ENCODE data around the gene ARAP1. TPM values are rescaled to one million over a fixed set of nuclear protein-coding genes. Genes with fewer than 3 reads are reported as not detected.

The ARAP1 gene
- total RNA-seq, 2 experiments from 2014 or later: 65.7 to 69.8 TPM

- H3K4me1 ChIP-seq (ENCODE audit: insufficient read depth, low read length): peaks cover 3% of the 10 kb centered on the region
- no peak overlapping the region for H3K27ac ChIP-seq (ENCODE audit: low read depth in 1 of 2, low read length in 2 of 2)
- TF ChIP-seq, protein P1, sequence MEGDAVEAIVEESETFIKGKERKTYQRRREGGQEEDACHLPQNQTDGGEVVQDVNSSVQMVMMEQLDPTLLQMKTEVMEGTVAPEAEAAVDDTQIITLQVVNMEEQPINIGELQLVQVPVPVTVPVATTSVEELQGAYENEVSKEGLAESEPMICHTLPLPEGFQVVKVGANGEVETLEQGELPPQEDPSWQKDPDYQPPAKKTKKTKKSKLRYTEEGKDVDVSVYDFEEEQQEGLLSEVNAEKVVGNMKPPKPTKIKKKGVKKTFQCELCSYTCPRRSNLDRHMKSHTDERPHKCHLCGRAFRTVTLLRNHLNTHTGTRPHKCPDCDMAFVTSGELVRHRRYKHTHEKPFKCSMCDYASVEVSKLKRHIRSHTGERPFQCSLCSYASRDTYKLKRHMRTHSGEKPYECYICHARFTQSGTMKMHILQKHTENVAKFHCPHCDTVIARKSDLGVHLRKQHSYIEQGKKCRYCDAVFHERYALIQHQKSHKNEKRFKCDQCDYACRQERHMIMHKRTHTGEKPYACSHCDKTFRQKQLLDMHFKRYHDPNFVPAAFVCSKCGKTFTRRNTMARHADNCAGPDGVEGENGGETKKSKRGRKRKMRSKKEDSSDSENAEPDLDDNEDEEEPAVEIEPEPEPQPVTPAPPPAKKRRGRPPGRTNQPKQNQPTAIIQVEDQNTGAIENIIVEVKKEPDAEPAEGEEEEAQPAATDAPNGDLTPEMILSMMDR (IDR thresholded peaks at IDR 0.05): no peak
- Mint-ChIP-seq H3K9me3 (no peaks in the 10 kb centered on the region), H3K36me3 (ENCODE audit: low read depth) (no peaks in the 10 kb centered on the region), H3K4me3 (no peak overlapping the region), H3K4me1 (ENCODE audit: low read depth) (no peaks in the 10 kb centered on the region), H3K27me3 (no peaks in the 10 kb centered on the region), H3K27ac (no peak overlapping the region)
- no peaks in the 10 kb centered on the region for H3K27me3 ChIP-seq (ENCODE audit: control insufficient read depth in 1 of 2, insufficient read depth in 2 of 2, low read length in 2 of 2)
- no peak overlapping the region for H3K4me3 ChIP-seq (ENCODE audit: low read length)
- DNase-seq (no peak), ATAC-seq (ENCODE audit: poor library complexity) (no peak)
- intact Hi-C loops (cut with DNase I, micrococcal nuclease): no loop called here
- ChIA-PET POLR2A (no interaction called here), CTCF (interaction anchor here (0.9 kb wide), 1 partner anchor 739 kb away, joined by 3 read pairs; no protein-coding TSS in a partner anchor)
- no peaks in the 10 kb centered on the region for H3K36me3 ChIP-seq (ENCODE audit: insufficient read depth, low read length)
- H3K9me3 ChIP-seq (ENCODE audit: control insufficient read depth in 1 of 2, insufficient read depth in 1 of 2, low read length in 2 of 2): no peaks in the 10 kb centered on the region
Observed at GRCh38 chr11:72771507-72771906, 19.3 kb upstream of the ARAP1 start.

- ATAC-seq (ENCODE audit: poor library complexity): no peak
- CTCF ChIA-PET: interaction anchor here (0.9 kb wide), 1 partner anchor 739 kb away, joined by 3 read pairs; no protein-coding TSS in a partner anchor
Observed at GRCh38 chr11:72770799-72771198, 18.6 kb upstream of the ARAP1 start.

GRCh38 chr11:72769680-72770079 is 17.5 kb upstream of the ARAP1 start:
- Histone ChIP-seq H3K9me3 (ENCODE audit: control insufficient read depth in 1 of 2, insufficient read depth in 1 of 2, low read length in 2 of 2) (no peaks in the 10 kb centered on the region), H3K36me3 (ENCODE audit: insufficient read depth, low read length) (no peaks in the 10 kb centered on the region), H3K27ac (ENCODE audit: low read depth in 1 of 2, low read length in 2 of 2) (no peak overlapping the region), H3K27me3 (ENCODE audit: control insufficient read depth in 1 of 2, insufficient read depth in 2 of 2, low read length in 2 of 2) (no peaks in the 10 kb centered on the region), H3K4me1 (ENCODE audit: insufficient read depth, low read length) (no peaks in the 10 kb centered on the region), H3K4me3 (ENCODE audit: low read length) (no peak overlapping the region)
- ChIA-PET POLR2A (no interaction called here), CTCF (interaction anchor here (0.9 kb wide), 1 partner anchor 12 kb away, joined by 3 read pairs; no protein-coding TSS in a partner anchor)
- Mint-ChIP-seq H3K4me1 (ENCODE audit: low read depth) (no peaks in the 10 kb centered on the region), H3K9me3 (no peaks in the 10 kb centered on the region), H3K27ac (no peak overlapping the region), H3K27me3 (no peaks in the 10 kb centered on the region), H3K4me3 (no peak overlapping the region), H3K36me3 (ENCODE audit: low read depth) (no peaks in the 10 kb centered on the region)
- DNase-seq (no peak), ATAC-seq (ENCODE audit: poor library complexity) (no peak)
- intact Hi-C loops (cut with DNase I, micrococcal nuclease): no loop called here
- TF ChIP-seq, protein P1 (IDR thresholded peaks at IDR 0.05): no peak

More at GRCh38 chr11:72770799-72771198, 18.6 kb upstream of the ARAP1 start:
- POLR2A ChIA-PET: no interaction called here
- Mint-ChIP-seq H3K4me3 (no peak overlapping the region), H3K4me1 (ENCODE audit: low read depth) (no peaks in the 10 kb centered on the region), H3K36me3 (ENCODE audit: low read depth) (no peaks in the 10 kb centered on the region), H3K27ac (no peak overlapping the region), H3K27me3 (no peaks in the 10 kb centered on the region), H3K9me3 (no peaks in the 10 kb centered on the region)
- intact Hi-C loops (cut with DNase I, micrococcal nuclease): no loop called here
- H3K36me3 ChIP-seq (ENCODE audit: insufficient read depth, low read length): no peaks in the 10 kb centered on the region
- DNase-seq: no peak
- TF ChIP-seq, protein P1 (IDR thresholded peaks at IDR 0.05): no peak
- H3K27ac ChIP-seq (ENCODE audit: low read depth in 1 of 2, low read length in 2 of 2): no peak overlapping the region
- H3K4me3 ChIP-seq (ENCODE audit: low read length): no peak overlapping the region
- H3K27me3 ChIP-seq (ENCODE audit: control insufficient read depth in 1 of 2, insufficient read depth in 2 of 2, low read length in 2 of 2): no peaks in the 10 kb centered on the region
- no peaks in the 10 kb centered on the region for H3K9me3 ChIP-seq (ENCODE audit: control insufficient read depth in 1 of 2, insufficient read depth in 1 of 2, low read length in 2 of 2)
- H3K4me1 ChIP-seq (ENCODE audit: insufficient read depth, low read length): no peaks in the 10 kb centered on the region

Data from CD4-positive, alpha-beta T cell (primary cell).